Tibial nerve (tissue), 4 donors: ENCODE results near the gene ZC3H10.

ENCODE experiments used
- CTCF ChIP-seq, 5 experiments: fragments of 200-600 bp in 3 of 5; fragments of 450-650 bp in 2 of 5; sonication (generic) in 3 of 5; IDR thresholded peaks; one replicate each; pipeline ENCODE4 v1.5.1; 2016 to 2019; ENCODE audit warnings: antibody characterized with exemption in 5 of 5, mild to moderate bottlenecking in 3 of 5, moderate library complexity in 2 of 5
- EP300 ChIP-seq, 2 donors: sonication (generic); formaldehyde crosslinking; IDR thresholded peaks; one replicate each; pipeline ENCODE4 v1.6.1; 2017; ENCODE audit warnings: antibody characterized with exemption in 2 of 2, mild to moderate bottlenecking in 1 of 2

- TF ChIP-seq CTCF (IDR thresholded peaks at IDR 0.05): no peak
- peak in 1 of 2 donors; percentile 67 for TF ChIP-seq EP300 (IDR thresholded peaks at IDR 0.05)
These were observed 40.9 kb downstream of the ZC3H10 start for GRCh38 chr12:56158926-56159461.
